Stimulated activated CD4-positive, alpha-beta T cell treated with anti-CD3 and anti-CD28 coated beads, Interleukin-1b, Interleukin-23, amount 100 ng/mL, for 24 hours (primary cell): Measurements from ENCODE around the gene UBE2B.

ENCODE experiments used
- DNase-seq, 4 experiments: peaks; one replicate each; pipeline ENCODE4 v3.0.0-alpha.2; 2020; ENCODE audit warnings: low read depth in 4 of 4, low spot score in 1 of 4

Gene UBE2B

GRCh38 chr5:134437340-134437846, 66.0 kb downstream of the UBE2B start:
- DNase-seq = no peak

GRCh38 chr5:134437847-134438581, 66.6 kb downstream of the UBE2B start:
- DNase-seq = no peak

GRCh38 chr5:134438721-134439123, 67.4 kb downstream of the UBE2B start:
- no peak for DNase-seq

GRCh38 chr5:134439210-134439654, 67.9 kb downstream of the UBE2B start:
- no peak for DNase-seq

- no peak for DNase-seq
Measured at GRCh38 chr5:134440201-134440755, 68.9 kb downstream of the UBE2B start.
